Measurements from ENCODE around the gene ST3GAL4.

DNA sequence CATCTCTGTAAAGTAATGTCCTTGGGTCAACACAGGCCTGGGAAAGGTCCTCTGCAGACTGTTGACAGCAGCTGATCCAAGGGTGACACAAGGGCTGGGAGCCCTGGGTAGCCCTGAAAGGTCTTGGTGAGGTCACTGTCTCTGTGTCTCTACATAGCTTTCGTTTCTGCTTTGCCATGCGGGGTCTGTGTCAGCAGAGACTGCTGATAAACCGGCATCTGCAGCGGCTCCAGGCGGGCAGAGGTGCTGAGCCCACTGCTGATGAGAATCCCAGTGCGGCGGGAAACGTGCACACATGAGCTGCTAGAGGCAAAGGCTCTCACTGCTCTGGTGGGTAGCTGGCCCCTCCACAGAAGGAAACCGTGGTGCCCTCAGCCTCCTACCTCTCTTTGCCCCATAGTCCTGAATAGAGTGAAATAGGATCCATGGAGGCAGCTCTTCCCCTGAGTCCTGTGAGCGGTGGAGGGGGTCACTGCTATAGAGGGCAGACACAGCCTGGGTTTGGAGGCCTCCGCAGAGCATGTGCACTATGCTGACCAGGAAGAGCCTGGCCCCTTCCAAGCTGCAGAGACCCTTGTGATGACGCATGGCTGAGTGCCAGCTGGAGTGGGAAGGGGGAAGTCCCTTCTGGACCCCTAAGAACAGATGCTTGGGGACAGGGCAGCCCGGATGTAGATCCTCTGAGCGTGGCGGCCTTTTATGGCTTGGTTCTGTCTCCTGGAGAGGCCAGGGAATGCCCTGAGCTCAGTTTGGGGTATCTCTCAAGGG is 17.8 kb upstream of the ST3GAL4 start:
- TF ChIP-seq, protein P1, sequence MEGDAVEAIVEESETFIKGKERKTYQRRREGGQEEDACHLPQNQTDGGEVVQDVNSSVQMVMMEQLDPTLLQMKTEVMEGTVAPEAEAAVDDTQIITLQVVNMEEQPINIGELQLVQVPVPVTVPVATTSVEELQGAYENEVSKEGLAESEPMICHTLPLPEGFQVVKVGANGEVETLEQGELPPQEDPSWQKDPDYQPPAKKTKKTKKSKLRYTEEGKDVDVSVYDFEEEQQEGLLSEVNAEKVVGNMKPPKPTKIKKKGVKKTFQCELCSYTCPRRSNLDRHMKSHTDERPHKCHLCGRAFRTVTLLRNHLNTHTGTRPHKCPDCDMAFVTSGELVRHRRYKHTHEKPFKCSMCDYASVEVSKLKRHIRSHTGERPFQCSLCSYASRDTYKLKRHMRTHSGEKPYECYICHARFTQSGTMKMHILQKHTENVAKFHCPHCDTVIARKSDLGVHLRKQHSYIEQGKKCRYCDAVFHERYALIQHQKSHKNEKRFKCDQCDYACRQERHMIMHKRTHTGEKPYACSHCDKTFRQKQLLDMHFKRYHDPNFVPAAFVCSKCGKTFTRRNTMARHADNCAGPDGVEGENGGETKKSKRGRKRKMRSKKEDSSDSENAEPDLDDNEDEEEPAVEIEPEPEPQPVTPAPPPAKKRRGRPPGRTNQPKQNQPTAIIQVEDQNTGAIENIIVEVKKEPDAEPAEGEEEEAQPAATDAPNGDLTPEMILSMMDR (IDR thresholded peaks at IDR 0.05): no peak
- no peak for TF ChIP-seq POLR2A (IDR thresholded peaks at IDR 0.05)
